Neutrophil (primary cell): ENCODE measurements around the gene TMEM252.

Experiments
- H3K27ac ChIP-seq: fragments of 200-600 bp; sonication (generic); 2 replicates; pipeline ENCODE4 v1.5.1; 2016; ENCODE audit warnings: mild to moderate bottlenecking, moderate library complexity
- H3K27me3 ChIP-seq: fragments of 200-600 bp; sonication (generic); 2 replicates; pipeline ENCODE4 v1.6.0; 2016; ENCODE audit warnings: mild to moderate bottlenecking
- H3K36me3 ChIP-seq: fragments of 200-600 bp; sonication (generic); 2 replicates; pipeline ENCODE4 v1.5.1; 2017
- H3K4me1 ChIP-seq, 2 experiments: fragments of 200-600 bp in 1 of 2; sonication (generic) in 1 of 2; 1 replicate in 1 of 2; 2 replicates in 1 of 2; pipeline versions ENCODE4 v1.5.1 to v1.6.1; 2013 to 2016; ENCODE audit warnings: low read depth in 1 of 2, low read length in 1 of 2, mild to moderate bottlenecking in 1 of 2, moderate library complexity in 1 of 2; ENCODE audit not compliant: control insufficient read depth in 1 of 2, insufficient read depth in 1 of 2
- H3K4me3 ChIP-seq, 2 experiments: fragments of 200-600 bp in 1 of 2; sonication (generic) in 1 of 2; 1 replicate in 1 of 2; 2 replicates in 1 of 2; pipeline ENCODE4 v1.5.1; 2013 to 2016; ENCODE audit warnings: low read depth in 1 of 2, low read length in 1 of 2, mild to moderate bottlenecking in 1 of 2, moderate library complexity in 1 of 2
- H3K9me3 ChIP-seq: fragments of 200-600 bp; sonication (generic); 2 replicates; pipeline ENCODE4 v1.5.1; 2016
- TF ChIP-seq, protein P1 (sequence below): fragments of 200-600 bp; sonication (generic); IDR thresholded peaks from 2 replicates; pipeline ENCODE4 v1.5.1; 2016; ENCODE audit warnings: antibody characterized with exemption

Gene TMEM252, protein sequence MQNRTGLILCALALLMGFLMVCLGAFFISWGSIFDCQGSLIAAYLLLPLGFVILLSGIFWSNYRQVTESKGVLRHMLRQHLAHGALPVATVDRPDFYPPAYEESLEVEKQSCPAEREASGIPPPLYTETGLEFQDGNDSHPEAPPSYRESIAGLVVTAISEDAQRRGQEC

DNA sequence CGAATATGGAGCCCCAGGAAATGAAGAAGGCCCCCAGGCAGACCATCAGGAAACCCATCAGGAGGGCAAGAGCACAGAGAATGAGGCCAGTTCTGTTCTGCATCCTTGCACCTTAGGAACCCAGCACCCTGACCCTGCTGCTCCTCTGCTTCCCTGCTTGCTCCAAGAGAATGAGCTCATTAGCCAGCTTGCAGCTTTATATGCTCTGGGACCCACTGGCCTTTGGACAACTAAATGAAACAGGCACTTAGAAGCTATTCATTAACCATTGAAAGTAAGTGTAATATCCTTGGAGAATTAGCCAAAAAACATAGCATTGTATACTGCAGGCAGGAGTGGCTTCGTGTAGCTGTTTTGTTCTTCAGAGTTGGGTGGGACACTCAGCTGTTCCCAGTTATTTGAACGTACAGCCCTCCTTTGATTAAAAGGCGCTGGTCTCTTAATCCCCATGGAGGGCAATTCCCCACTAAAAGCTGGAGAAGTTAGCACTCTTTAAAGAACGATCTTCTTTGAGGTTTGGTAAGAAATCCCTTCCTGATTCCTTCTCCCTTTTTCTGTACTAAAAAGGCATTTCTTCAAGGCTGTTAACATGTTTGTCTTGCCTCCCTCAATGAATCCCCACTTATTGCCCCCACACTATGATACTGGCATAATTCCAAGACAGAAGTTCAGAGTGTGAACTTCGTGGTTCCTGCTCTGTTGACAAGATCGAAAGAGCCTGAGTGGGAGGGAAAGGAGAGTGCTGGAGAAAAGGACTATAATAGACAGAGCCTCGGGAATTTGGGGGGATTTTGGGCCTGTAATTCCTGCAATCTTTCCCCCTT lies at the start of gene TMEM252:
Gene TMEM252, minus strand, starts transcription at position 172 of the 824 bp plus-strand sequence. Its CDS starts 69 bp downstream, at position 103.
- Histone ChIP-seq H3K4me1 (peaks cover 24 to 56% of the 10 kb centered on the region in 2 experiments), H3K9me3 (no peaks in the 10 kb centered on the region), H3K27ac (peak within 1 kb of the TSS; percentile 50), H3K36me3 (peaks cover 12% of the 10 kb centered on the region), H3K4me3 (no peak within 1 kb of the TSS), H3K27me3 (no peaks in the 10 kb centered on the region)
- TF ChIP-seq, protein P1, sequence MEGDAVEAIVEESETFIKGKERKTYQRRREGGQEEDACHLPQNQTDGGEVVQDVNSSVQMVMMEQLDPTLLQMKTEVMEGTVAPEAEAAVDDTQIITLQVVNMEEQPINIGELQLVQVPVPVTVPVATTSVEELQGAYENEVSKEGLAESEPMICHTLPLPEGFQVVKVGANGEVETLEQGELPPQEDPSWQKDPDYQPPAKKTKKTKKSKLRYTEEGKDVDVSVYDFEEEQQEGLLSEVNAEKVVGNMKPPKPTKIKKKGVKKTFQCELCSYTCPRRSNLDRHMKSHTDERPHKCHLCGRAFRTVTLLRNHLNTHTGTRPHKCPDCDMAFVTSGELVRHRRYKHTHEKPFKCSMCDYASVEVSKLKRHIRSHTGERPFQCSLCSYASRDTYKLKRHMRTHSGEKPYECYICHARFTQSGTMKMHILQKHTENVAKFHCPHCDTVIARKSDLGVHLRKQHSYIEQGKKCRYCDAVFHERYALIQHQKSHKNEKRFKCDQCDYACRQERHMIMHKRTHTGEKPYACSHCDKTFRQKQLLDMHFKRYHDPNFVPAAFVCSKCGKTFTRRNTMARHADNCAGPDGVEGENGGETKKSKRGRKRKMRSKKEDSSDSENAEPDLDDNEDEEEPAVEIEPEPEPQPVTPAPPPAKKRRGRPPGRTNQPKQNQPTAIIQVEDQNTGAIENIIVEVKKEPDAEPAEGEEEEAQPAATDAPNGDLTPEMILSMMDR, result no peak

DNA sequence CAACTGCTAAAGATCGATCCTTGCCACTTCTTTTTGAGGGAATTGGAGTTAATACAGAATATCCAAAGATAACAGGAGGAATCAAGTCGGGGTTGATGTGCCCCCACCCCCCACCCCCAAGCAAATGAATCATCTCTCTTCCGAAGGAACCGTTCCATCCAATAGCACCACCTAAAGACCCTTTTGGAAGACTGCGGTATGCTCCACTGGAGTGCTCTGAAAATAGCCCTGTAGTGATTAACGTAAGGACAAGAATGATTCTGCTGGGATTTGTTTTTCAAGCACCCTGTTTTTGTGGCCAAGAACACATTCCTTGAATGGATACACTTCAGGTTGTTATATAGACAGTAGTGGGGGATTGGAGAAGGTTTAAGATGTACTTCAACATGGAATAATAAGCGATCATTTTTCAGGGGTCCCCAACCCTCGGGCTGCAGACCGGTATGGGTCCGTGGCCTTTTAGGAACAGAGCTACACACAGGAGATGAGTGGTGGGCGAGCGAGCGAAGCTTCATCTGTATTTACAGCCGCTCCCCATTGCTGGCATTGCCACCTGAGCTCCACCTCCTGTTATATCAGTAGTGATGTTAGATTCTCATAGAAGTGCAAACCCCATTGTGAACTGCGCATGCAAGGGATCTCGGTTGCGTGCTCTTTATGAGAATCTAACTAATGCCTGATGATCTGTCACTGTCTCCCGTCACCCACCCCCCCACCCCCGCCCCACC lies 44.5 kb upstream of the TMEM252 start:
- Histone ChIP-seq H3K9me3 (no peaks in the 10 kb centered on the region), H3K36me3 (no peaks in the 10 kb centered on the region), H3K27ac (no peak overlapping the region), H3K4me1 (peaks cover 0 to 4% of the 10 kb centered on the region in 2 experiments), H3K4me3 (no peak overlapping the region), H3K27me3 (no peaks in the 10 kb centered on the region)
- TF ChIP-seq, protein P1, result no peak

DNA sequence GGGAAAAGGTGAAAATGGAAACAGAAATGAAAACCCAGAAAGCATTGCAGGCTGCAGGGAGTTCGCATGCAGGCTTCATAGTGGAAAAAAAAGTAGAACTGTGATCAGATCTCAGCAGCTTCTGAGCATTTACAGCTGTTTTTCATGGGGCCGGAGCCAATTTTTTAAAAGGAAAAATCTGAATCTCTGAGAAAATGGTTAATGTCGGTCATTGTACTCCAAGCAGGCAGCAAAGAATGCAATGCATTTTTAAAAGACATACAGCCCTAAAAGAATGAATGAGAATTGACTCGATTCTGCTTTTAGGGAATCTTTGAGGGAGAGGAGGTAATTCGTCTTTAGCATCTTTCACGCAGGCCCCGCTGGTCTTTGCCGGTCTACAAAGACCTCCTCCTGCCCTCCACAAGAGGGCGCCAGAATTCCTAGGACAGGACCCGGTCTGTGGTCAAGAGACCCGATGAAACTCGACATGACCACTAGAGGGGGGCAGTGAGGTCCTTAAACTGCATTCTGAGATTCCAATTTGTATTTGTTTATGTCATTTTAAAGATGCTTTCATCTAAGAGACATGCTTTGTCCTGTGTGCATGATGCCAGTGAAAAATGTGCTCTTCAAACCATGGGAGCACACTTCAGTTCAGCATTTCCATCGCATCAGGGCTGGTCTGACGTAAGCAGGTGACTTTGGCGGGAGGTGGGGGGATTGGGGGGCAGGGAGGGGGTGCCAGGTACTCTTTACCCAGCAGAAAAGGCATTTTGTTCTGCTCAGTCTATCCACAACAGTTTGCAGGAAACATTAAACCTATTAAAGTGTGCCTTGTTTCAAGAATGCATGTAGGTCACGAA lies 43.7 kb upstream of the TMEM252 start:
- Histone ChIP-seq H3K27ac (no peak overlapping the region), H3K9me3 (no peaks in the 10 kb centered on the region), H3K27me3 (no peaks in the 10 kb centered on the region), H3K36me3 (no peaks in the 10 kb centered on the region), H3K4me1 (peaks cover 0 to 4% of the 10 kb centered on the region in 2 experiments), H3K4me3 (no peak overlapping the region)
- TF ChIP-seq, protein P1, result peak; percentile 99

DNA sequence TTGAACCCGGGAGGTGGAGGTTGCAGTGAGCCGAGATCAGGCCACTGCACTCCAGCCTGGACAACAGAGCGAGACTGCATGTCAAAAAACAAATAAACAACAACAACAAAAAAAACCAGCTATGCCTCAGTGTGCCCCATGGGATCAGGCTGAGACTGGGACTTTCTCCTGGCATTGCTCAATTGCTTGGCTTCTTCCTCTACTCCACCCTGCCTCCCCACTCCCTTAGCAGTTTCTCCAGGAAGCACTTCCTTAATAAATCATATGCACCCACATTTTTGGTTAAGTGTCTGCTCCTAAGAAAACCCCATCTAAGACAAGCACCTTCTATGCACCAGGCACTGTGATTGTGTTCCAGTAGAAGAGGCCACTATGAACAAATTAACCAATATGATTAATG lies 41.0 kb upstream of the TMEM252 start:
- H3K27ac ChIP-seq, result no peak overlapping the region
- no peak overlapping the region for H3K4me3 ChIP-seq
- H3K4me1 ChIP-seq, result peaks cover 0 to 4% of the 10 kb centered on the region in 2 experiments
- H3K36me3 ChIP-seq, result no peaks in the 10 kb centered on the region
- H3K9me3 ChIP-seq, result no peaks in the 10 kb centered on the region
- H3K27me3 ChIP-seq, result no peaks in the 10 kb centered on the region
- TF ChIP-seq, protein P1, result no peak
